A204.1 (cell line): ENCODE measurements around the gene IGF2.
"Not testable (repeated sequence)": the region's sequence is repeated elsewhere in the genome, so short reads cannot be mapped to it uniquely, and the experiment has no call there.

ENCODE experiments used
- FAIRE-seq: peaks from 2 replicates; lab custom pipeline; 2012; peaks lifted over from hg19 to GRCh38; lab: Jason Lieb, UNC

The IGF2 gene, protein sequence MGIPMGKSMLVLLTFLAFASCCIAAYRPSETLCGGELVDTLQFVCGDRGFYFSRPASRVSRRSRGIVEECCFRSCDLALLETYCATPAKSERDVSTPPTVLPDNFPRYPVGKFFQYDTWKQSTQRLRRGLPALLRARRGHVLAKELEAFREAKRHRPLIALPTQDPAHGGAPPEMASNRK

GRCh38 chr11:2139123-2139521, at the start of gene IGF2:
TSS of gene IGF2 (minus strand) at chr11:2139389. CDS start at chr11:2135523, 3,866 bp downstream.
- no peak for FAIRE-seq

DNA sequence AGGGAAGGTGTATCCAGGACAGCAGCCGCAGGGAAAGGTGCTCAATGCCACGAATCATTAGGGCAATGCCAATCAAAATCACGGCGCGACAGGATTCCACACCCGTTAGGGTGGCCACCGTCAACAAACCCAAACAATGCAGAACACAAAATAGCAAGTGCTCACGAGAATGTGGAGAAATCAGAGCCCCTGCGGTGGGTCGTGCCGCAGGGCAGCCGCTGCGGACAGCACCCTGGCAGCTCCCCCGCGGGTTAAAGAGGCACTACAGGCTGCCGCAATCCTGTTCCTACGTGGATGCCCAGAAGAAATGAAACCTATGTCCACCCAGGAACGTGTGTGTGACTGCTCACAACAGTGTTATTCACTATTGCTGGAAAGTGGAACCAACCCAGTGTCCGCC, 49.6 kb upstream of the IGF2 start:
- no peak for FAIRE-seq

DNA sequence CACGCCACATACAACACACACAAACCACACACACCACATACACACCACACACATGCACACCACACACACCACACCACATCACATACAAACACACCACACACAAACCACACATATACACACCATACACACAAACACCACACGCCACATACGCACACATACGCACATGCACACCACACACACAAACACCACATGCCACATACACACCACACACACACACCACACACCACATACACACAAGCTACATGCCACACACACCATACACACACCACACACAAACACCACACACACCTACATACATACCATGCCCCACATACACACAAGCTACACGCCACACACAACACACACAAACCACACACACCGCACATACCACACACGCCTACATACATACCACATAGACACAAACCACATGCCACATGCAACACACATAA, 48.1 kb upstream of the IGF2 start:
- FAIRE-seq = no peak

DNA sequence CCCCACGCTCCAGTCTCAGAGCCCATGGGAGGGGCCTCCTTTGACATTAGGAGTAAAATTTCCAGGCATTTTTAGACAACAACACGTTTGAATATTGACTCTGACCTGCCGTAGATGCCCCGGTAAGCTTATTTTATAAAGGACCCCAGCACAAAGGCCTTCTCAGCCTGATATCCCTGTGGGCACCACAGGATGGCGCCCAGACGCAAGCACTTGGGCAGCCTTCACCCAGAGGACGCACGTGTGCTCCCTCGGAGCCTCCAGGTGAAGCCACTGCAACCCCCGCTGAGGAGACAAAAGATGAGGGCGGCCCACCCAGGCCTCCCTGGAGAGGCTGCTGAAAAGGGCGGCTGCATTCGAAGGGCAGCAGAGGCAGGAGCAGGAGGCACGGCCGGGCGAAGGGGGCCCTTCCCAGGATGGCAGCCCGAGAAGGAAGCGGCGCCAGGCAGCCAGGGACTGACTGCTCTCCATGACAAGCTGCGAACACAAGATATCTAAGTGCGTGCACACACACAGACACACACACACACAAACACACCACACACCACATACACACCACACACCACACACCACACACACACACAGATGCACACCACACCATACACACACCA, 47.6 kb upstream of the IGF2 start:
- no peak for FAIRE-seq

DNA sequence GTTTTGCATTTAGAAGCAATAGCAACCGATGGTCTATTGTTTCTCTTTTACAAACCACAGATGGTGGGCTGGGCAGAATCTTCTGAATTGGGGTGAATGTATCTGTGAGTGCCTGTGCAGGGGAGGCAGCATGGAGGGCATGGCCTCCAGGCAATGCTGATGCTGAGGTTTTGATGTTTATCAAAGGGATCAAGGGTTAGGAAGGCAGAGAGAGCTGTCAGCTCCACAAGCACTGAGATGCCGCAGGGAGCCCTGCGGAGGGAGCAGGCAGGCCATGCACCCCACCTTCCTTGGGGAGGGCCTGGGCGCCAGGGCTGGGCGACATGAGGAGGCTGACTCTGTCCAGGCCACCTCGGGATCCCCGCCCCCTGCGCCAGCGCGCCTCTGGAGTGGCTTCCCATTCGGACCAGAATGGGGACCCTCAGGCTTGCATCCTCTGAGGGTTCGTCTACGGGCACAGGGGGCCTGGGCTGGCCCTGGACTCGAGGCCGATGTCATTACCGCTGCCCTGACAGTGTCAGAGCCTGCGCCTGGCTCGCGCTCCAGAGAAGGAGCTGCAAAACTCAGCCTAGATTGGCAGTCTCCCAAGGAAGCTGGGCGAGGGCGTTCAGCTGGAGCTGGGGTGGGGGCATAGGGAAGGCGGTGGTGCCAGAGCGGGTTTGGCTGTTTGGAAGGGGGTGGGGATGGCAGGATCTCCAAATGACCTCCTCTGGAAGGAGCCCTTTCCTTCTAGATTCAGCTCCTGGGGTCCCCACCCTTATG, 46.3 kb upstream of the IGF2 start:
- FAIRE-seq = no peak

- no peak for FAIRE-seq
Observed at GRCh38 chr11:2182692-2183474, 43.7 kb upstream of the IGF2 start.

- no peak for FAIRE-seq
Observed at GRCh38 chr11:2182075-2182474, 42.9 kb upstream of the IGF2 start.

DNA sequence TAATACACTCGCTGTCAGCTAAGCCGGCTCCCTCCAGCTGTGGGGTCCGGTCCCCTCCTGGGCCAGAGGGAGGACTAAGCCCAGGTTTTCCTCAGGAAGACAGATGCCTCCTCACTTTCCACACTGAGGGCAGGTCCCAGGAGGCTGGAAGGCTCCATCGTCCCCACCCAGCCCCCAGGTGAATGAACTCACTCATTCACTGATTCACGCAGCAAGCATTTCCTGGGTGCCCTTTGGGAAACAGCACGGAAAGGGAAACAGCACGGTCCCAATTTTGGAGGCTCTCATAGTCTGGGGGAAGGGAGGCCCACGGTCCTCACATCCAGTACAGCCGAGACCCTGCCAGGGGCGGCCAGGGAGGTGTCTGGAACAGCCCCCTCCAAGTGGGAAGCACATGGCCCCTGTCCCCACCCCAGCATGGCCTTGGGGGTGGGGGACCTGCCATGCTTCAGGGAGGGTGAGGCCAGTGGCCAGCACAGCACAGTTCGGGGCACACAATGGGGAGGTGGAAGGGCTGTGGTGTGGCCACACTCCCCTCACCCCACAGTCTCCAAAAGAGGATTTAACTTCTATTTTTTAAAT, 41.7 kb upstream of the IGF2 start:
- no peak for FAIRE-seq

GRCh38 chr11:2180347-2180746, 41.2 kb upstream of the IGF2 start:
- no peak for FAIRE-seq

DNA sequence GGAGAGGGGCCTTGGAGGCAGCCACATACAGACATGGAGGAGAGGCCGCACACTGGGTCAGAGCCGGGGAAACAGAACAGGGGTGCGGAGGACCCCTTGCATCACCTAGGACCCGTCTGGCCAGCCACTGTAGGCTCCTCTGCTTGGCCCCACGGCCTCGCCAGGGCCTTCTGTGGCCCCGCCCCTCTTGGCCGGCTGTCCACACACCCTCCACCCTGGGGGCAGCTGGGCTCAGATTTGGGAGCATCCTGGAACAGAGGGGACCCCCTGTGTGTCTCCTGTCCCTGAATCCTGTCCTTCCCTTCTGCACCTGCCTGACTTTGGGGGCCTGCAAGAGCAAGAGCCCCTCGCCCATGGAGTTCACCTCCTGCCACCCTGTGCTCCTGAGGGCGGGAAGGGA, 40.3 kb upstream of the IGF2 start:
- no peak for FAIRE-seq

DNA sequence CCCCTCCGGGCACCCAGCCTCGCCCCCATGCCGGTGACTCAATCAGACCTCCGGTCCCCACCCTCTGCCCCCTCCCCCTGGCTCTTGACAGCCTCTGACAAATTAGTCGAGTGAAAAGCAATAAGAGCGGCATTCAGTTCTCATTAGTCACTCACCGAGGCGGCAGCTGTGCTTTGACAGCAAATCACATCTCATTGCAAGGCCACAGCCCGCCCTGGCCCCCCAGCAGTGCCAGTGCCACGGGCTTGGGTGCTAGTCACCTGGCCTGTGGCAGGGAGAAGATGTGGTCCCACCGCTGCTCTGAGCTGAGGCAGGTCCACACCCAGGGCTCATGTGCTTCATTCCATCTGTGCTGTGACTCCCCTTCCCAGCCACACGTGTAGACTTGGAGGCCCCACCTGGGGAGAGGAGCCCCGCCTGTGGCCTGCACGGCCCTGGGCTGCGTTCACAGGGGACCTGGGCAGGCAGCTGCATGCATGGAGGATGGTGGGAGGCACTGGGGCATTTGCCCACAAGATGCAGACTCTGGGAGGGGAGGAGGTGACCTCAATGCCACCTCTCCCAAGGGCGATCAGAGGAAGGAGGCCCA, 39.8 kb upstream of the IGF2 start:
- no peak for FAIRE-seq

GRCh38 chr11:2178055-2178773, 39.0 kb upstream of the IGF2 start:
- FAIRE-seq = not testable (repeated sequence)

DNA sequence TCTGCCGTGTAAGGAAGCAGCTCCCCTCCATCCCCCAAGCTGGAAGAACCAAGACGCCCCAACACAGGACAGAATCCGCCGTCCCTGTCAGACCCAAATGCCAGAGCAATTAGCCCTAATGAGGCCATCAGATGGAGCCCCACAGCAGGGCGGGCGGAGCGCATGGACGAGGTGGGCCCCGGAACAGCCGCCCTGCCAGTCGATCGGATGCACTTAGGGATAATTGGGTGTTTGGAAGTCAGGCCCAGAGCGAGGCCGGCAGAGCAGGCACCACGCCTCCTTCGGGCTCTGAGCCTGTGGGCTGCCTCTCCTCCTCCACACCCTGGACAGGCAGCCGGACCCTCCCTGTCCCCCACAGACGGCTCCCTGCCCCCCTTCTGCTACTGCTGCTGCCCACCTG, 37.9 kb upstream of the IGF2 start:
- no peak for FAIRE-seq

- FAIRE-seq = no peak
Observed at GRCh38 chr11:2176389-2176900, 37.3 kb upstream of the IGF2 start.

DNA sequence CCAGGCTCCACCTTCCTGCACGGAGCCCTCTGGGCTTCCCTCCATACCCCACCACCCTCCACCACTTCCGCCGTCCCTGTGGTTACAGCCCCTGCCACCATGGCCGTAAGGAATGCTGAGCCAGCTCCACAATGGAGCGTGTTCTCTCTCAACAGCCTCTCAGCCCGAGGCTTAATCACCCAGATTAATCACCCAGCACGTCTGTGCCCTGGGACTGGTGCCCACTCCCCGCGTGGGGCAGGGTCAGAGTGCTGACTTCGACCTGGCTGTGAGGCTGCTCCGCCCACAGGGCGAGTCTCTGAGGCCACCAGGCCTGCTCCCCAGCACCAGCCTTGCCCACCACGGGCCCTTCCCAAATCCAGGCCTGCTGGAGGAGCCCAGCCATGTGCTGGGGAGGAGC, 36.5 kb upstream of the IGF2 start:
- no peak for FAIRE-seq

GRCh38 chr11:2174361-2174760, 35.2 kb upstream of the IGF2 start:
- no peak for FAIRE-seq

DNA sequence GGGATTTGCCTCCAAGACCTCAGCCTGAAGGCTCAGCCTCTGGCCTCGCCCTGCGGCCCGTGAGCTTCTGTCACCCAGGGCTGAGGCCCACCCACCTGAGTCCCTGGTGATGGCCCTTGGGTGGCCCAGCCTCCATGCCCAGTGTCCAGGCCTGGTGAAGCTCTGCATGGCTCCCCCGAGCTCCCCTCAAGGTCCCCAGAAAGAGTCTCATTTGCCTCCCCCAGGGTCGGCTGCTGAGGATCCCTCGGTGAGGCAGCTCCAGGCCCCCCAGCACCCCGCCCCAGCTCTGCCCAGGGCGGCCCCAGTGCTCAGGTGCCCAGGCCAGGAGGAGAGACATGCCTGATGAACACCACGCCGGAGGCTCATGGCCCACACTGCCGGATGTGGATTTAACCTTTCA, 34.6 kb upstream of the IGF2 start:
- FAIRE-seq = no peak

GRCh38 chr11:2173150-2173693, 34.0 kb upstream of the IGF2 start:
- FAIRE-seq = no peak

DNA sequence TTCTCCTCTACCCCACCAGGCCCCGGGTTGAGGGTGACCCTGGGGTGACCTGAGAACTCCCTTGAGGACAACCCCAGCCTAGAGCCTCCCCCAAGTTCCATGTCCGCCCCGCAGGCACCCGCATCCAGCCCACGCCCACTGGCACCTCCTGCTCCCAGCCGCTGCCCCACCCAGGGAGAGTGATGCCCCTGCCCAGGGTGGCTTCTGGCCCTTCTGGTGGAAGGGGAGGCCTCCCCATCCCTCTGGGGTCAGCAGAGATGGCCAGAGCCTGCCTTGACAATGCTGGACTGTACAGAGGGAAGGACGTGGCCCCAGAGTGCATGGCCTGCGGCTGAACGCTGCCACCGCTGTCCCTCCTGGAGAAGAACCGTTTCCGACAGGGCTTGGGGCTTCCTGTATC, 33.5 kb upstream of the IGF2 start:
- no peak for FAIRE-seq

- FAIRE-seq = no peak
Observed at GRCh38 chr11:2171591-2172003, 32.4 kb upstream of the IGF2 start, which contains the start of gene TH. TSS of gene TH (minus strand) at chr11:2171815. CDS start at chr11:2171786, 29 bp downstream.
